GM21528 (cell line): ENCODE data around the gene EPB42.

ENCODE experiments used
- ATAC-seq: cut with Tn5 transposase; IDR thresholded peaks from one replicate; pipeline ENCODE4 v1.9.1; 2021; ENCODE audit warnings: mild to moderate bottlenecking, moderate library complexity; ENCODE audit not compliant: unreplicated experiment, low FRiP score

Gene EPB42

GRCh38 chr15:43220991-43221403, at the start of gene EPB42:
Gene EPB42, minus strand, starts transcription at chr15:43221018. Its CDS starts 193 bp downstream, at chr15:43220825.
- no peak for ATAC-seq

GRCh38 chr15:43270113-43270665, 49.4 kb upstream of the EPB42 start:
- no peak for ATAC-seq

GRCh38 chr15:43268111-43269105, 47.6 kb upstream of the EPB42 start:
- no peak for ATAC-seq

DNA sequence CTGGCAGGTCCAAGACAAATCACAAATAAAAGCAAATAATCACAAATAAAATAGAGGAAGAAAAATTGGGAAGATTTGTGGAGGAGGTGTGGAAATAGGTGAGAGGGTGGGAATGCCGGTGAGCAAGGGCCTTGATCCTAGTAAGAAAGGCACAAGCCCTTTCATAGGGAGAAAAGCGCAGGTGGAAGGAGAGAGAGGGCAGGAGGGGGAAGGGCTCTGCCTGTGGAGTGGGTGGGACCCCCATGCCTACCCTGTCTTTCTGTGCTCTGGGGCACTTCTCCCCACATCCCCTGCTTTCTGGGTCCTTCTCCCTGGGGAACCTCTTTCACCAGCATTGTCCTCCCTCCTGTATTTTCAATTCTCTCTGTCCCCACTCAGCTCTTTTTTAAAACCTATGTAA, 46.6 kb upstream of the EPB42 start:
- no peak for ATAC-seq

DNA sequence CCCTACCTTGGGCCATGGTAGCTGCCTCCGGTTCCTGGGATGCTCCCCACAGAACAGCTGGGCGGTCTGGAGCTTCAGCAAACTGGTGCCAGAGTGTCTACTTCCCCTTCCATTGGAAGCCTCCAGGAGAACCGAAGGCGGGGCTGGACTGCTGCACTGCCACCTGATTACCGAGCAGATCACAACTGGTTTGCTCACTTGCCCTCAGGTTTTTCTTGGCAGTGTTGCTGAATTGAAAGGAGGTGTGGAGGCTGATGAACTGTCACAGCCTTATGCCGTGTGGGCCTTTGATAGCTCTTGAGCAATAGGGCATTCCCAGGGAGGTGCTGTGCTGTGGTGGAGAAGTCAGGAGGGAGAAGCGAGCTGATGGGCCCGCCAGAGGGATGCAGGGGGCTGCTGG, 46.0 kb upstream of the EPB42 start, which contains the start of gene TGM5:
TSS of gene TGM5 (minus strand) at position 95 of the 400 bp plus-strand sequence. CDS start at position 16, 79 bp downstream.
- ATAC-seq = no peak

DNA sequence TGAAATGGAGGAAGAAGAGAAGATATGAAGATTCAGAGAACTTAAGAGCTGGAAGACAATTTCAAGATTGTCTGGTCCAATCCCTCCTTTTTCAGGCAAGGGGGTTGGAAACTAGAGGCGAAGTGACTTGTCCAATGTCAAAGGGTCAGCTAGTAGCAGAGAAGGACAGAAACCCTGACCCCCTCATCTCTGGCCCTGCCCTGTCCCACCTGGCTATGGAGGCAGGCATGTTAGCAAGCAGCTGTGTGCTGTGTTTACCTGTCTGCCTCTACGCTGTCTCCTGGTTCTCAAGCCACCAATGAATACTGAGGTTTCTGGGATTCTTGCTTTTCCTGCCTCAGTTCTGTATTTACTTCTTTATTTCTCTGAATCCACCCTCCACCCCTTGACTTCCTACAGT, 45.6 kb upstream of the EPB42 start:
- no peak for ATAC-seq

GRCh38 chr15:43260011-43260615, 39.3 kb upstream of the EPB42 start:
- no peak for ATAC-seq

GRCh38 chr15:43258781-43259180, 38.0 kb upstream of the EPB42 start:
- ATAC-seq = no peak

DNA sequence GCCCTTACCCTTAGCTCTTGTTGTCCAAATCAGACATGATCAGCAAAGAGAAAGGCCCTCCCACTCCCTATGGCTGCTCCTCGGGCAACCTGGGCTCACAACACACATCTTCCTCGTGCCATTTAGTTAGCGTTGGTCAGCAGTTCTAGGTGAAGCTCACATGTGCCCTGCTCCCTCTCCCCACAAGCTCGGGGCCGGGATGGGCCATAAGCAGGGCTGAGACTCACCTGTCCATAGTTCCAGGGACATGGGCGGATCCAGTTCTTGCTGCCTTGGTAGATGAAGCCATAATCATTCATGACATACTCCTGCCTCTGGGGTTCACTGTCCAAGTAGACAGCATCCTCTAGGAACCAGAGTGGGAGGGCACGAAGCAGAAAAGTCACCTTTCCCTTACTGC, 35.5 kb upstream of the EPB42 start:
- no peak for ATAC-seq

GRCh38 chr15:43255376-43255775, 34.6 kb upstream of the EPB42 start:
- no peak for ATAC-seq

- ATAC-seq = peak; percentile 45
Measured at GRCh38 chr15:43253431-43254403, 32.9 kb upstream of the EPB42 start.

GRCh38 chr15:43251871-43252250, 31.0 kb upstream of the EPB42 start:
- no peak for ATAC-seq

DNA sequence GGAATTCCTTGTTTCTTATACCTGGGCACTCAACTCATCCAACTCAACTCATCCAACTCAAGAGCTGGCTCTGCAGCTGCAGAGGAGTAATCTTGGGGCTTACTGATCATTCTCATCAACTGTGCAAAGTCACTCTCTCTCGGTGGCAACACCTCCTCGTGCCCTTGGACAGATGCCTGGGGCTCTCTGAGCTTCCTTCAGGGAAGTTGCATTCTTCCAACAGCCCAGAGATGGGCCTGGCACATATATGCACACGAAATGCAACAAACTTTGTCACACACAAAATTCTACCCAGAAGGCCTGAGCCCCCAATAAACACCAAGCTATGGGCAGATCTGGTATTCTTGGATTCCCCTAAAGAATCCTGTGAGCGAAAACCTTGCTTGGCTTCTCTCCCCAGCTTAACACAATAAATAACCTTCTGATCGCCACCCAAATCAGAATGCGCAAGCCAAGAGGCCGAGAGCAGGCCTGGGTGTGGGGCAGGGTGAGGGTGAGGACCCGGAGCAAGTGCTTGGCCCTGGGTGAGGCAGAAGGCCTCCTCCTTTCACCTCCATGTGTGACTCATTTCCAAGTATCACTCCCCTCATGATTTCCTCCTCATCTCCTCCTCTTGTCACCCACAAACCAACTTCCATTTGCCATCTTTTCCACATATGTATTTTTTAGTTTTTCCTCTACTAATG, 30.5 kb upstream of the EPB42 start:
- ATAC-seq = no peak

- no peak for ATAC-seq
Measured at GRCh38 chr15:43250785-43251184, 30.0 kb upstream of the EPB42 start.

DNA sequence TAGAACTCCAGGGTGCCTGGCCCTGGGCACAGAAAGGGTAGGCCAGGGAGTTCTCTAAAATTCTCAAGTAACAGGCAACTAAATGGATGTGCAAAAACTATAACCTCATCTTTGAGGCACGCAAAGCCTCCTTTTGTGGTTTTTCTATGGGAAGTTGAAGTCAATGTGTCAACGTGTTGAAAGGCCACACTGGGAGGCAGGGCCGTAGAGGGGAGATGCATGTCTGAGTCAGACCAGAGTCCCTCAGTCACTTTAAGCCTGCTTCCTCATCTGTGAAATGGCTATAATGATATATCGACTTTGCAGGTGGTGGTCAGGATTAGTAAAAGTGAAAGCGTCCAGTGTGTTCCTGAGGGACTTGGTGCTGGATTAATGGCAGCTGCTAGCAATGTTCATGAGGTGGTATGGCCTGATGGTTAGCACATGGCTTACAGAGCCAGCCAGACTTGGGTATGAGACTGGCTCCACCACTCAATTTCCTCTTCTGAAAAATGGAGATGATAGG, 28.9 kb upstream of the EPB42 start:
- ATAC-seq = no peak

GRCh38 chr15:43249236-43249635, 28.4 kb upstream of the EPB42 start:
- ATAC-seq = no peak

- ATAC-seq = no peak
Measured at GRCh38 chr15:43246261-43246774, 25.5 kb upstream of the EPB42 start.

DNA sequence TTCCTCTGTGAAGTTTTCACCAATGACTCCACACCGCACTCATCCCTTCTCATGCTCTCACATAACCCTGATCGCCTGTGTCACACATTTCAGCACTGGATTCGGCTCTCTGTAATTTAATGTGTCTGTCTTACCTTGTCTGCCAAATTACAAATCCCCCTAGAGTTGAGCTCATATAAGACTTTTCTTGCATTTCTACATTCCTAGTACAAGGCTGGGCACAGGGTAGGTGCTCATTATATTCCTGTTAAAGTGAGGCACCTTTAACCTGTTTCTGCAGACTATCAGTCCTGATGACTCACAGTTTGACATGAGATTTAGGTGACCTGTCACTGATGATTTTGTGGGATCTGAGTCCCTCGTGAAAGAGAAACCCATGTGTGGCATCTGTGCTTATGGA, 23.3 kb upstream of the EPB42 start:
- ATAC-seq = no peak

DNA sequence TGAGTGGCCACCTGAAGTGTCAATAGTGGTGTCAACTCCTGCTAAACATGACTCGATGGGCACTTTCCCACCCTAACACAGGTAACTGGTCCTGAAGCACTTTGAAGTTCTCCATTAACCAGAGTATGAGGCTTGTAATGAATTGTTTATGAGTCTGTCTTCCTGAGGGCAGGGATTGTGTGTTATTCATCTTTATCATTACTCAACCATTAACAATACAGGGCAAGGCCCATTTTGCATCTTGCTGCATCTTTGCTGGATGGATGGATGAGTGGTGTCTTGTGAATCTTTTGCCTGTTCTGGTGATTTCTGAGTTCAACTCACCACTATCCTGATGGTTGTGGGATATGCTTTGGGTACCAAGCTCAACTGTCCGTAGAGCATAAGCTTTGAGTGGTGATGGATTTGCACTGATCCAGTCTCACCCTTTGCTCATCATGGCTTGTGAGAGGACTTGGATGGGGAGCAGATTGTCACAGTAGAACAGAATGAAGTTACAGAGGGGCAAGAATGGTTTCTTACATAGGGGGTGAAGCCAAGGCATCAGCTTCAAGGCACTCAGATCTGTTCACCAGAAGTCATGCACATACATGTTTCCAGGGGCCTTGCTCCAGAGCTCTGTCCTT, 22.3 kb upstream of the EPB42 start:
- no peak for ATAC-seq
